OCI-LY1 (cell line): ENCODE results near the gene MMRN2.
A peak's percentile ranks its signal among the peaks of the same experiment; 100 is the strongest.

Source experiments
- H2AFZ ChIP-seq: fragments of 200-600 bp; sonication (generic), shearing (Covaris generic); 2 replicates; pipeline ENCODE4 v1.6.0; 2014; ENCODE audit warnings: antibody characterized with exemption, mild to moderate bottlenecking, low read length
- H3F3A ChIP-seq: fragments of 200-600 bp; sonication (generic), shearing (Covaris generic); 2 replicates; pipeline ENCODE4 v1.6.0; 2014; ENCODE audit warnings: mild to moderate bottlenecking, antibody characterized with exemption, low read length, moderate library complexity; ENCODE audit not compliant: insufficient read depth
- H3K27ac ChIP-seq: fragments of 200-600 bp; sonication (generic); 2 replicates; pipeline ENCODE4 v1.5.1; 2014; ENCODE audit warnings: low read length, mixed run types, mild to moderate bottlenecking, low read depth; ENCODE audit not compliant: poor library complexity, severe bottlenecking
- H3K27me3 ChIP-seq: fragments of 200-600 bp; sonication (generic); 2 replicates; pipeline ENCODE4 v1.6.0; 2014; ENCODE audit warnings: antibody characterized with exemption, mild to moderate bottlenecking, low read length, moderate library complexity; ENCODE audit not compliant: insufficient read depth
- H3K36me3 ChIP-seq: fragments of 200-600 bp; sonication (generic); 2 replicates; pipeline ENCODE4 v1.6.1; 2014; ENCODE audit warnings: mild to moderate bottlenecking, antibody characterized with exemption, low read length, moderate library complexity, mixed read lengths; ENCODE audit not compliant: insufficient read depth
- H3K4me1 ChIP-seq: fragments of 200-600 bp; sonication (generic); 2 replicates; pipeline ENCODE4 v1.5.1; 2014; ENCODE audit warnings: mild to moderate bottlenecking, low read length, moderate library complexity; ENCODE audit not compliant: insufficient read depth, severe bottlenecking
- H3K4me2 ChIP-seq: fragments of 200-600 bp; sonication (generic), shearing (Covaris generic); 2 replicates; pipeline ENCODE4 v1.6.1; 2014; ENCODE audit warnings: low read length
- H3K4me3 ChIP-seq: fragments of 200-600 bp; sonication (generic); 2 replicates; pipeline ENCODE4 v1.5.1; 2014; ENCODE audit warnings: low read length, low read depth, mild to moderate bottlenecking, mixed read lengths; ENCODE audit not compliant: poor library complexity, severe bottlenecking
- H3K79me2 ChIP-seq: fragments of 200-600 bp; shearing (Covaris generic); 2 replicates; pipeline ENCODE4 v1.6.1; 2016; ENCODE audit warnings: mixed run types, low read length, mixed read lengths; ENCODE audit not compliant: insufficient read depth
- H3K9ac ChIP-seq: fragments of 200-600 bp; sonication (generic), shearing (Covaris generic); 2 replicates; pipeline ENCODE4 v1.6.1; 2014; ENCODE audit warnings: mild to moderate bottlenecking, low read length, mixed read lengths
- H3K9me2 ChIP-seq: fragments of 200-600 bp; sonication (generic), shearing (Covaris generic); 2 replicates; pipeline ENCODE4 v1.6.1; 2014; ENCODE audit warnings: low read depth, mild to moderate bottlenecking, low read length, mixed read lengths
- H3K9me3 ChIP-seq: fragments of 200-600 bp; shearing (Covaris generic); 2 replicates; pipeline ENCODE4 v1.6.1; 2014; ENCODE audit warnings: low read length, mixed read lengths
- H4K20me1 ChIP-seq: fragments of 200-600 bp; sonication (generic), shearing (Covaris generic); 2 replicates; pipeline ENCODE4 v1.6.0; 2016; ENCODE audit warnings: mild to moderate bottlenecking, low read length; ENCODE audit not compliant: insufficient read depth
- EZH2 ChIP-seq: fragments of 200-600 bp; sonication (generic), shearing (Covaris generic); IDR thresholded peaks from 2 replicates; pipeline ENCODE4 v1.8.0; 2017; ENCODE audit warnings: borderline replicate concordance, mixed run types, mild to moderate bottlenecking, antibody characterized with exemption, low read length, moderate library complexity, mixed read lengths
- TF ChIP-seq, protein P1 (sequence below): fragments of 200-600 bp; sonication (generic), shearing (Covaris generic); IDR thresholded peaks from 2 replicates; pipeline ENCODE4 v1.5.1; 2017; ENCODE audit warnings: mild to moderate bottlenecking, antibody characterized with exemption, low read length, moderate library complexity, mixed read lengths

Gene MMRN2

DNA sequence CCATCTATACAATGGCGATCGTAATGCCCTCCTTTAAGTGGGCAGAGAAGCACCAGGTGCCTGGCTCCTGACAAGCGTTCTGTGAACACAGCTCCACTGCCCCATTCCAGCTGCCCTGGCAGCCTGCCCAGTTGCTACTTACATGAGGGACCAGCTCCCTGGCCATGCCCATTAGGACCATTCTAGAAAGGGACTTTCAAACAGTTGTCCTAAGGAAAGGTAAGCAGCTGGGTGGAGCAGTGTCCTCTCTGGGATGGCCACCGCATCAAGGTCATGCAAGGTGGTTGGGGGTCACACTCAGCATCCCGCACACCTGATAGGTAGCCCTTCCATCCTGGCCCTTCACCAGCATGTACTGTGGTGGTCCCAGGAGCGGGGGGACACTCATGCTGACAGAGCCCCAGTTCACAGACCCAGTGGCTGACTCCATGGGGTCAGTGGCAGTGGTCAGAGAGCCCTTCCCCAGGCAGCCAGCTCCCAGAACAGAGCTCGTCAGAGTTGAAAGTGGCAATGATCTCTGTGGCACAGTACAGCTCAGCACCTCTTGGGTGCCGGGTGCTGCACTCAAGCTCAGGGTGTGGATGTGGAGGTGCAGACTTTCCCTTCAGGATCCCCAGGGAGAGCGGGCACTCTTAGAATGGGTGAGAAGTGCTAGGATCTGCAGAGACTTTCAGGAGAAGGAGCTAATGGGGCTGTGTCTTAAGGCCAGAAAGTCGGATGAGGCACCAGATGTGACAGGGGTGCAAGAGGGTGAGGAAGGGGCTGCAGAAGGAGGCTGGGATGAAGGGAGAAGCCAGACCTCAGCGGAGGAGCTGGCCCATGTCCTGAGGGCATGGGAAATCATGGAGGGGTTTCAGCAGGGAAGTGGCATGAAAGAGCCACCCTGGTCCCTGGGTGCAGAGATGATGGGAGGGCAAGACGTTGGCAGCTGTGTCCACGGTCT is 10.9 kb downstream of the MMRN2 start:
- H3K9ac ChIP-seq, result no peak overlapping the region
- no peaks in the 10 kb centered on the region for H3K36me3 ChIP-seq
- no peak overlapping the region for H3K4me3 ChIP-seq
- no peaks in the 10 kb centered on the region for H3K79me2 ChIP-seq
- no peaks in the 10 kb centered on the region for H3K4me1 ChIP-seq
- H4K20me1 ChIP-seq, result no peaks in the 10 kb centered on the region
- no peaks in the 10 kb centered on the region for H3F3A ChIP-seq
- H3K9me2 ChIP-seq, result no peaks in the 10 kb centered on the region
- H3K4me2 ChIP-seq, result no peak overlapping the region
- no peak overlapping the region for H2AFZ ChIP-seq
- no peaks in the 10 kb centered on the region for H3K9me3 ChIP-seq
- no peak overlapping the region for H3K27ac ChIP-seq
- TF ChIP-seq, protein P1, sequence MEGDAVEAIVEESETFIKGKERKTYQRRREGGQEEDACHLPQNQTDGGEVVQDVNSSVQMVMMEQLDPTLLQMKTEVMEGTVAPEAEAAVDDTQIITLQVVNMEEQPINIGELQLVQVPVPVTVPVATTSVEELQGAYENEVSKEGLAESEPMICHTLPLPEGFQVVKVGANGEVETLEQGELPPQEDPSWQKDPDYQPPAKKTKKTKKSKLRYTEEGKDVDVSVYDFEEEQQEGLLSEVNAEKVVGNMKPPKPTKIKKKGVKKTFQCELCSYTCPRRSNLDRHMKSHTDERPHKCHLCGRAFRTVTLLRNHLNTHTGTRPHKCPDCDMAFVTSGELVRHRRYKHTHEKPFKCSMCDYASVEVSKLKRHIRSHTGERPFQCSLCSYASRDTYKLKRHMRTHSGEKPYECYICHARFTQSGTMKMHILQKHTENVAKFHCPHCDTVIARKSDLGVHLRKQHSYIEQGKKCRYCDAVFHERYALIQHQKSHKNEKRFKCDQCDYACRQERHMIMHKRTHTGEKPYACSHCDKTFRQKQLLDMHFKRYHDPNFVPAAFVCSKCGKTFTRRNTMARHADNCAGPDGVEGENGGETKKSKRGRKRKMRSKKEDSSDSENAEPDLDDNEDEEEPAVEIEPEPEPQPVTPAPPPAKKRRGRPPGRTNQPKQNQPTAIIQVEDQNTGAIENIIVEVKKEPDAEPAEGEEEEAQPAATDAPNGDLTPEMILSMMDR, result no peak
- no peak for TF ChIP-seq EZH2
- H3K27me3 ChIP-seq, result 0 out of 2 replicates have a peak, but pooled peaks cover 3% of the 10 kb centered on the region

DNA sequence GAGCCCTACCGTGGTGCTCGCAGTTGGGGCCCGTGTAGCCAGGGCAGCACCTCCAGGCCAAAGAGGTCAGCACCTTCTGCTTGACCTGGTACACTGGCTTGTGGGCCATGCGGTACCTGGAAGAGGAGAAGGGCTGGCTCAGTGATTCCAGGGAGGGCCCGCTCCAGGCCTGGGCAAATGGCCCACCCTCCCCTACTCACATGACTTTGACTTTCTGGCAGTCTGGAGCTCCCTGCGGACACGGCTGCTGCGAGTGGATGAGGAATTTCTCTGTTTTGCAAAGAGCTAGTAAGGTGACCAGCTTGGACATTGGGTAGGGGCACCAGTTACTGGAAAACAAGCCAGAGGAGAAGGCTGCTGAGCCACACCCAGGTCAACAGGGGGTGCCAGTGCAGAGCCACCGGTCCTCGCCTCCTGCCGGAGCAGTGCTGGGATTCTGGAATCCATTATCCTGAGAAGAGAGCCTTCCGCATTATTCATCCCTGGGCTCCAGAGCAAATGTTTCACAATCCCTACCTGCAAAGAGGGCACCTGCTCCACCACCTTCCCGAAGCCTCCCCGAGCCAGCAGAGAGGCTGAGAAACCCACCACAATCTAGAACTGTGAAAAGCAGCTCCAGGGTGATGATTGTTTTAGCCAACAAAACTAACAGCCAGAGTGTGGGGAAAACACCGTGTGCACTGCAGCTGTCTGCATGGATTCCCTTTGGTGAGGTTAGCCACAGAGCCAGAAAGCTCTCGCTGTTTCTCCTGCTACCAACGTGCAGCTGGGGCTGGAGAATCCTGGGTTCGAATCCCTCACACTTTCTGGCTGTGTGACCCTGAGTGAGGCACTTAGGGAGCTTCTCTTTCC is 11.8 kb downstream of the MMRN2 start:
- H3K9ac ChIP-seq, result no peak overlapping the region
- no peak overlapping the region for H3K27ac ChIP-seq
- H3K27me3 ChIP-seq, result 0 out of 2 replicates have a peak, but pooled peaks cover 3% of the 10 kb centered on the region
- H3K9me2 ChIP-seq, result no peaks in the 10 kb centered on the region
- H3K4me2 ChIP-seq, result no peak overlapping the region
- H3F3A ChIP-seq, result no peaks in the 10 kb centered on the region
- no peaks in the 10 kb centered on the region for H4K20me1 ChIP-seq
- no peak overlapping the region for H3K4me3 ChIP-seq
- no peaks in the 10 kb centered on the region for H3K4me1 ChIP-seq
- H3K9me3 ChIP-seq, result no peaks in the 10 kb centered on the region
- no peaks in the 10 kb centered on the region for H3K36me3 ChIP-seq
- TF ChIP-seq, protein P1, result peak; percentile 19; the same call in 1 of the 2 replicates
- TF ChIP-seq EZH2, result no peak
- no peak overlapping the region for H2AFZ ChIP-seq
- no peaks in the 10 kb centered on the region for H3K79me2 ChIP-seq

- H3K4me1 ChIP-seq, result no peaks in the 10 kb centered on the region
- no peak overlapping the region for H3K9ac ChIP-seq
- 0 out of 2 replicates have a peak, but pooled peaks cover 3% of the 10 kb centered on the region for H3K27me3 ChIP-seq
- H3K27ac ChIP-seq, result no peak overlapping the region
- no peak overlapping the region for H3K4me2 ChIP-seq
- no peak overlapping the region for H2AFZ ChIP-seq
- H3K79me2 ChIP-seq, result no peaks in the 10 kb centered on the region
- no peaks in the 10 kb centered on the region for H3K9me2 ChIP-seq
- H3K4me3 ChIP-seq, result no peak overlapping the region
- no peaks in the 10 kb centered on the region for H3F3A ChIP-seq
- TF ChIP-seq, protein P1, result no peak
- TF ChIP-seq EZH2, result no peak
- H3K36me3 ChIP-seq, result no peaks in the 10 kb centered on the region
- H3K9me3 ChIP-seq, result no peaks in the 10 kb centered on the region
- H4K20me1 ChIP-seq, result no peaks in the 10 kb centered on the region
These were observed 12.5 kb downstream of the MMRN2 start for GRCh38 chr10:86944907-86945306.
